Astrocyte (in vitro differentiated cells and primary cell): ENCODE measurements around the gene WDR37. TPM values are rescaled to one million over a fixed set of nuclear protein-coding genes. Genes with fewer than 3 reads are reported as not detected.

Experiments
- DNase-seq: peaks from one replicate; pipeline ENCODE4 v3.0.0-alpha.2; 2010; ENCODE audit warnings: low read depth
- FAIRE-seq: peaks from 2 replicates; lab custom pipeline; 2011; peaks lifted over from hg19 to GRCh38; lab: Jason Lieb, UNC
- H2AFZ ChIP-seq: 2 replicates; pipeline ENCODE4 v1.6.0; 2012; ENCODE audit warnings: low read depth, low read length, inconsistent platforms
- H3K27ac ChIP-seq: 2 replicates; pipeline ENCODE4 v1.5.1; 2011; ENCODE audit warnings: low read depth, low read length, inconsistent platforms
- H3K27me3 ChIP-seq: 2 replicates; pipeline ENCODE4 v1.6.0; 2011; ENCODE audit warnings: low read length, inconsistent platforms; ENCODE audit not compliant: insufficient read depth
- H3K36me3 ChIP-seq: 2 replicates; pipeline ENCODE4 v1.5.1; 2011; ENCODE audit warnings: low read length, inconsistent platforms; ENCODE audit not compliant: insufficient read depth
- H3K4me1 ChIP-seq: 2 replicates; pipeline ENCODE4 v1.5.1; 2011; ENCODE audit warnings: low read length, inconsistent platforms; ENCODE audit not compliant: insufficient read depth
- H3K4me2 ChIP-seq: 2 replicates; pipeline ENCODE4 v1.6.0; 2012; ENCODE audit warnings: low read length, inconsistent platforms
- H3K4me3 ChIP-seq: 2 replicates; pipeline ENCODE4 v1.5.1; 2011; ENCODE audit warnings: low read depth, mild to moderate bottlenecking, low read length, inconsistent platforms; ENCODE audit not compliant: insufficient read depth
- H3K79me2 ChIP-seq: 2 replicates; pipeline ENCODE4 v1.6.0; 2012; ENCODE audit warnings: mild to moderate bottlenecking, low read length, inconsistent platforms; ENCODE audit not compliant: insufficient read depth
- H3K9ac ChIP-seq: 2 replicates; pipeline ENCODE4 v1.6.0; 2012; ENCODE audit warnings: mild to moderate bottlenecking, low read length, inconsistent platforms
- H3K9me3 ChIP-seq: 2 replicates; pipeline ENCODE4 v1.5.1; 2012; ENCODE audit warnings: low read depth, mild to moderate bottlenecking, low read length, inconsistent platforms; ENCODE audit not compliant: insufficient read depth
- H4K20me1 ChIP-seq: 2 replicates; pipeline ENCODE4 v1.6.0; 2012; ENCODE audit warnings: low read length, inconsistent platforms; ENCODE audit not compliant: insufficient read depth
- H3K27ac Mint-ChIP-seq: one replicate; pipeline ENCODE4 v1.8.0; 2021; ENCODE audit warnings: mild to moderate bottlenecking, mixed read lengths; ENCODE audit not compliant: unreplicated experiment
- H3K27me3 Mint-ChIP-seq: one replicate; pipeline ENCODE4 v1.8.0; 2021; ENCODE audit warnings: low read depth, mixed read lengths; ENCODE audit not compliant: unreplicated experiment
- H3K36me3 Mint-ChIP-seq: one replicate; pipeline ENCODE4 v1.8.0; 2021; ENCODE audit warnings: low read depth, mixed read lengths; ENCODE audit not compliant: unreplicated experiment
- H3K4me1 Mint-ChIP-seq: one replicate; pipeline ENCODE4 v1.8.0; 2021; ENCODE audit warnings: low read depth, mixed read lengths; ENCODE audit not compliant: unreplicated experiment
- H3K4me3 Mint-ChIP-seq: one replicate; pipeline ENCODE4 v1.8.0; 2021; ENCODE audit warnings: mild to moderate bottlenecking, moderate library complexity, mixed read lengths; ENCODE audit not compliant: unreplicated experiment
- H3K9me3 Mint-ChIP-seq: one replicate; pipeline ENCODE4 v1.8.0; 2021; ENCODE audit warnings: mild to moderate bottlenecking, mixed read lengths; ENCODE audit not compliant: unreplicated experiment
- EZH2 ChIP-seq: IDR thresholded peaks from 2 replicates; pipeline ENCODE4 v1.6.1; 2012; ENCODE audit warnings: mild to moderate bottlenecking, low read length, inconsistent platforms; ENCODE audit not compliant: insufficient read depth
- total RNA-seq: library from RNA; stranded (reverse); gene quantifications from 2 replicates; pipeline ENCODE4 v1.2.1, GENCODE V29; 2021
- TF ChIP-seq, protein P1 (sequence below): IDR thresholded peaks from 2 replicates; pipeline ENCODE4 v1.5.1; 2011; ENCODE audit warnings: low read depth, mild to moderate bottlenecking, inconsistent platforms, low read length, moderate library complexity; ENCODE audit not compliant: insufficient read depth

The WDR37 gene
- total RNA-seq, 1 donor from 2014 or later: 22.8 TPM

DNA sequence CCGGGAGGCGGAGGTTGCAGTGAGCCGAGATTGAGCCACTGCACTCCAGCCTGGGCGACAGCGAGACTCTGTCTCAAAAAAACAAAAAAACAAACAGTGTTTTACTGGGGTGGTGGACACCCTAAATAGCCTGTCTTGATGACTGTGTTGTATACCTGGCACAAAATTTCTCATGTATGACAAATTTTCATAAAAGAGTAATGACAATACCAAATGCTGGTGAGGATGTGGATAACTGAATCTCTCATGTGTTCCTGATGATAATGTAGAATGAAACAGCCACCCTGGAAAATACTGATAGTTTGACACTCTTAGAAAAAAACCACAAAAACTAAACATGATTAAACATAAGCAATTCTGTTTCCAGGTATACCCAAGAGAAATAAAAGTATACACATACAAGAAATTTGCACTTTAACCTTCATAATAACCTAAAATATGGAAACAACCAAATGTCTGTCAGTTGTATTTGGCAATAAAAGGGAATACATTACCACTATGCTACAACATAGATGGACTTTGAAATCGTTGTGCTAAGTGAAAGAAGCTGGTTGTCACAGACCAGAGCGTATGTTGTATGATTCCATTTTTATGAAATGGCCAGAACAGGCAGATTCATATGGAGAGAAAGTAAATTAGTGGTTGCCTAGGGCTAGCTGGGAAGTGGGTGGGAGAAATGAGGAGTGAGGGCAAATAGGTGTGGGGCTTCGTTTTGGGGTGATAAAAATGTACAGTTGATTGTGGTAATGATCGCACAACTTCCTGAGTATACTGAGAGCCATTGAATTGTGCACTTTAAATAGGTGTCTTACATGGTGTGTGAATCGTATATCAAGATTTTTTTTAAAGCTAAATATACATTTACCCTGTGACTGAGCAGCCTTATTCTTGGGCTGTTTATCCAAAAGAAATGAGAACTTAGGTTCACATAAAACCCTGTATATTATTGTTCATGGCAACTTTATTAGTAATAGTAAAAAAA is 12.5 kb downstream of the WDR37 start:
- H3K27me3 Mint-ChIP-seq: no peaks in the 10 kb centered on the region
- peaks cover 40% of the 10 kb centered on the region for H4K20me1 ChIP-seq
- TF ChIP-seq EZH2: no peak
- TF ChIP-seq, protein P1, sequence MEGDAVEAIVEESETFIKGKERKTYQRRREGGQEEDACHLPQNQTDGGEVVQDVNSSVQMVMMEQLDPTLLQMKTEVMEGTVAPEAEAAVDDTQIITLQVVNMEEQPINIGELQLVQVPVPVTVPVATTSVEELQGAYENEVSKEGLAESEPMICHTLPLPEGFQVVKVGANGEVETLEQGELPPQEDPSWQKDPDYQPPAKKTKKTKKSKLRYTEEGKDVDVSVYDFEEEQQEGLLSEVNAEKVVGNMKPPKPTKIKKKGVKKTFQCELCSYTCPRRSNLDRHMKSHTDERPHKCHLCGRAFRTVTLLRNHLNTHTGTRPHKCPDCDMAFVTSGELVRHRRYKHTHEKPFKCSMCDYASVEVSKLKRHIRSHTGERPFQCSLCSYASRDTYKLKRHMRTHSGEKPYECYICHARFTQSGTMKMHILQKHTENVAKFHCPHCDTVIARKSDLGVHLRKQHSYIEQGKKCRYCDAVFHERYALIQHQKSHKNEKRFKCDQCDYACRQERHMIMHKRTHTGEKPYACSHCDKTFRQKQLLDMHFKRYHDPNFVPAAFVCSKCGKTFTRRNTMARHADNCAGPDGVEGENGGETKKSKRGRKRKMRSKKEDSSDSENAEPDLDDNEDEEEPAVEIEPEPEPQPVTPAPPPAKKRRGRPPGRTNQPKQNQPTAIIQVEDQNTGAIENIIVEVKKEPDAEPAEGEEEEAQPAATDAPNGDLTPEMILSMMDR: no peak
- H3K9me3 Mint-ChIP-seq: no peaks in the 10 kb centered on the region
- peaks cover 7% of the 10 kb centered on the region for H3K36me3 Mint-ChIP-seq
- H3K36me3 ChIP-seq: peaks cover 6% of the 10 kb centered on the region
- H3K27ac ChIP-seq: no peak overlapping the region
- H3K4me3 ChIP-seq: no peak overlapping the region
- H3K27me3 ChIP-seq: no peaks in the 10 kb centered on the region
- no peak overlapping the region for H2AFZ ChIP-seq
- no peak for FAIRE-seq
- no peak for DNase-seq
- H3K27ac Mint-ChIP-seq: no peak overlapping the region
- peaks cover 73% of the 10 kb centered on the region for H3K79me2 ChIP-seq
- peaks cover 4% of the 10 kb centered on the region for H3K4me1 ChIP-seq
- no peak overlapping the region for H3K4me2 ChIP-seq
- peaks cover 7% of the 10 kb centered on the region for H3K4me1 Mint-ChIP-seq
- no peaks in the 10 kb centered on the region for H3K9me3 ChIP-seq
- H3K9ac ChIP-seq: no peak overlapping the region
- H3K4me3 Mint-ChIP-seq: no peak overlapping the region

DNA sequence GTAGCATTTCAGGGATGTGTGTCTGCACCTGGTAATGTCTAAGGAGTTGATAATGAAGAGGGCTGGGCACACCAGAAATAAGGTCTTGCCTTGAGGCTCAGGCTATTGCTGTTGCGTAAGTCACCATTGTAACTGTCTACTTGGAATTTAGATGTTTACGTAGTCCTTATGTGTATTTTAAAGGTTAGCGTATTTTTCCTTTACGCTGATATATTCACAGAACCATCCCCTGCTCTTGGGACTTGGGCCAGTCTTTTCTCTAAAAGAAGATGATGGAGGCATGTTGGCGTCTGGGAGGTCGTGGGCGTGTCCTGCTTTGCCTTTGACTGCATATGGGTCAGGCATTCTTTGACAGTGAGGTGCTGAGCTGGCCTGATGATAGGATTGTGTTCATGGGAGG is 14.7 kb downstream of the WDR37 start:
- DNase-seq (peak; percentile 26), FAIRE-seq (no peak)
- peaks cover 4% of the 10 kb centered on the region for H3K4me1 ChIP-seq
- peaks cover 72% of the 10 kb centered on the region for H3K79me2 ChIP-seq
- peaks cover 46% of the 10 kb centered on the region for H4K20me1 ChIP-seq
- Mint-ChIP-seq H3K27ac (peak overlapping the region; percentile 41), H3K4me3 (no peak overlapping the region), H3K9me3 (no peaks in the 10 kb centered on the region), H3K36me3 (peaks cover 10% of the 10 kb centered on the region), H3K4me1 (peaks cover 7% of the 10 kb centered on the region), H3K27me3 (no peaks in the 10 kb centered on the region)
- H3K27me3 ChIP-seq: no peaks in the 10 kb centered on the region
- H3K9me3 ChIP-seq: no peaks in the 10 kb centered on the region
- no peak overlapping the region for H3K4me2 ChIP-seq
- H3K4me3 ChIP-seq: no peak overlapping the region
- H3K27ac ChIP-seq: no peak overlapping the region
- peaks cover 6% of the 10 kb centered on the region for H3K36me3 ChIP-seq
- no peak overlapping the region for H3K9ac ChIP-seq
- no peak overlapping the region for H2AFZ ChIP-seq
- no peak for TF ChIP-seq EZH2
- TF ChIP-seq, protein P1: no peak
